ENCODE data around the gene ACP1. TPM values are rescaled to one million over a fixed set of nuclear protein-coding genes. Genes with fewer than 3 reads are reported as not detected.

The ACP1 gene
- total and polyA plus RNA-seq, 2 of the 8 experiments (the other 6 are each of a cell fraction or from before 2014, with no cell fraction given), result 115 to 155 TPM

DNA sequence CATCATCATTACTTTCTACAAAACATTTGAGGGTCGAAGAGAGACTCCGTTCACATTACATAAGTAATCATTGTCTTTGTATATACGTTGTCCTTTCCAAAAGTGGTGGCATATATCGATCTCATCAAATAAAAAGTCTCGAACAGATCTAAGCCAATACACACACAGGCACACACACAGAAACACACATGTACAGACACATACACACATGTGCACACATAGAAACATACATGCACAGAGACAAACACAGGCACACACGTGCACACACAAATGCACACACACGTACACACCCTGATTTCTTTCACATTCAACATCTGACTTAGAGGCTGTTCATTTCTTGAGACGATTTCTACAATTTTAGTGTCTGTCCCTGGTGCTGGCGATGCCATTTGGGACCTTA is 40.6 kb downstream of the ACP1 start:
- Histone ChIP-seq H3K18ac (ENCODE audit: extremely low read depth, low read length) (no peak overlapping the region), H2BK12ac (ENCODE audit: low read depth, low read length) (no peak overlapping the region), H4K5ac (ENCODE audit: insufficient read length, low read depth, low read length) (no peak overlapping the region), H3K9me3 (ENCODE audit: insufficient read depth in 2 of 2, low read depth in 1 of 2, low read length in 1 of 2) (no peaks in the 10 kb centered on the region; a peak in 1 of 4 replicates), H3K36me3 (ENCODE audit: control insufficient read depth in 2 of 4, insufficient read depth in 4 of 4, low read length in 3 of 4) (no peaks in the 10 kb centered on the region), H3K4me3 (ENCODE audit: extremely low read depth in 1 of 4, insufficient read depth in 2 of 4, low read depth in 3 of 4, low read length in 4 of 4) (no peak overlapping the region), H3K56ac (replicated peaks; ENCODE audit: insufficient read length, low read depth, low read length) (no peak overlapping the region), H2BK20ac (ENCODE audit: low read length) (no peak overlapping the region), H3K79me1 (ENCODE audit: low read depth, low read length) (no peaks in the 10 kb centered on the region), H3K23ac (ENCODE audit: insufficient read length) (no peak overlapping the region), H2BK15ac (ENCODE audit: low read length) (no peak overlapping the region), H3K79me2 (ENCODE audit: control insufficient read depth in 1 of 2, insufficient read depth in 2 of 2, low read length in 2 of 2) (no peaks in the 10 kb centered on the region), H3K27ac (ENCODE audit: low read depth, low read length) (no peak overlapping the region), H2AK5ac (ENCODE audit: low read depth, low read length) (no peak overlapping the region), H4K20me1 (replicated peaks in 1 of 2; ENCODE audit: control insufficient read depth in 1 of 2, insufficient read depth in 2 of 2, low read length in 2 of 2) (peaks cover 0 to 2% of the 10 kb centered on the region in 2 experiments), H2BK5ac (ENCODE audit: low read depth, low read length) (no peak overlapping the region), H2BK120ac (replicated peaks; ENCODE audit: low read depth, low read length) (no peak overlapping the region), H3K23me2 (ENCODE audit: low read depth, low read length) (no peaks in the 10 kb centered on the region), H3K4me1 (replicated peaks in 1 of 4; ENCODE audit: control insufficient read depth in 3 of 4, insufficient read depth in 4 of 4, low read length in 3 of 4) (peaks cover 3 to 13% (median 9%) of the 10 kb centered on the region in 4 experiments; a peak in 6 of 7 replicates), H2AFZ (ENCODE audit: low read length) (no peak overlapping the region), H3K4me2 (ENCODE audit: insufficient read depth in 1 of 2, low read depth in 2 of 2, low read length in 2 of 2) (no peak overlapping the region), H3K14ac (ENCODE audit: insufficient read length) (no peak overlapping the region), H4K8ac (ENCODE audit: extremely low read depth, insufficient read depth, low read length) (no peak overlapping the region), H3K4ac (replicated peaks; ENCODE audit: insufficient read length, low read depth, low read length) (no peak overlapping the region), H4K91ac (replicated peaks; ENCODE audit: insufficient read length, low read length) (no peak overlapping the region), H3K9ac (replicated peaks in 1 of 4; ENCODE audit: extremely low read depth in 1 of 4, low read depth in 3 of 4, low read length in 3 of 4) (no peak overlapping the region), H3K27me3 (replicated peaks in 1 of 4; ENCODE audit: control insufficient read depth in 3 of 4, extremely low read depth in 1 of 4, insufficient read depth in 3 of 4, low read length in 3 of 4) (no peaks in the 10 kb centered on the region)
- DNase-seq (ENCODE audit: low read depth in 1 of 2, low spot score in 2 of 2) (no peak), FAIRE-seq (no peak)
- ChIA-PET POLR2A (ENCODE audit: partially characterized antibody) (no interaction called here), CTCF (ENCODE audit: partially characterized antibody) (no interaction called here)
- 86% methylated on average over 9 of the region's 9 CpGs; no CpG with 5 or more reads in 1 of the 2 experiments for WGBS, 2 experiments (ENCODE audit: extremely low coverage in 1 of 2, insufficient coverage in 1 of 2, insufficient read length in 1 of 2, insufficient replicate concordance in 2 of 2, low coverage in 1 of 2, low lambda C conversion rate in 2 of 2, missing lambda C conversion rate in 1 of 2)
- TF ChIP-seq RAD21 (IDR thresholded peaks at IDR 0.05 in 1 of 2, conservative IDR thresholded peaks at IDR 0.05 in 1 of 2; ENCODE audit: low read depth in 2 of 2, low read length in 2 of 2) (no peak), CHD2 (IDR thresholded peaks at IDR 0.05; ENCODE audit: low read length) (no peak), MAFK (IDR thresholded peaks at IDR 0.05; ENCODE audit: low read depth, low read length) (no peak)

Measured in H1 (cell line).